HEK293 (cell line): ENCODE data around the gene SSBP3.

Experiments
- REST ChIP-seq: fragments of 450-650 bp; formaldehyde crosslinking; IDR thresholded peaks from 2 replicates; pipeline ENCODE4 v1.5.1; 2016; ENCODE audit warnings: missing biosample characterization, missing genetic modification characterization
- ZNF324 ChIP-seq: fragments of 450-650 bp; formaldehyde crosslinking; IDR thresholded peaks from 2 replicates; pipeline ENCODE4 v1.5.1; 2016; ENCODE audit warnings: missing biosample characterization, missing genetic modification characterization
- ZNF404 ChIP-seq: fragments of 450-650 bp; formaldehyde crosslinking; IDR thresholded peaks from 2 replicates; pipeline ENCODE4 v1.5.1; 2017; ENCODE audit warnings: missing biosample characterization, missing genetic modification characterization
- TF ChIP-seq, protein P1 (sequence below): fragments of 450-650 bp; formaldehyde crosslinking; IDR thresholded peaks from 2 replicates; pipeline ENCODE4 v1.5.1; 2016; ENCODE audit warnings: missing biosample characterization, missing genetic modification characterization

DNA sequence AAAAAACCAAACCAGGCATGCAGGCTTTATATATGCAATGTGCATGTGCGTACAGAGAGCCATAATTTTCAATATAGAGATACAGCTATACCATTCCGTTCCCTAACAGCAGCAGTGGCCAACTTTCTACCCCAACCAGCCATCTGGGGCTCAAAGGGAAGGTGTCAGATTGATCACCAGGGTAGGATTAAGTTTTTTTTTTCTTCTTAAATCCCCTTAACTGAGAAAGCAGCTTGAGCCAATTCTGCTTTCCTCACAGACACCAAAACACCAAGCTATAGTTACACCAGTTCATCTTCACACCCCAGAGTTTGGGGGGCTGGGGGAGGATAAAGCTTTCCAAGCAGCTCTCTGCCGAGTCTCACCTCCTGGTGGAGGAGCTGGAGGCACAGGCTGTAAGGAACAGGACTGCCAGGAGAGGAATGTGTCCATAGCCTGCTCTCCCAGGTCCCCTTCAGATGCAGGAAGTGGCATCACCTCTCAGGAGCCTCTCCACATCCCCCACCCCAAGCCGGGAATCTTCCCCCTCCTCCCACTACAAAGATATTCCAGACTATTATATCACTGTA is 87.9 kb downstream of the SSBP3 start:
- TF ChIP-seq, protein P1, sequence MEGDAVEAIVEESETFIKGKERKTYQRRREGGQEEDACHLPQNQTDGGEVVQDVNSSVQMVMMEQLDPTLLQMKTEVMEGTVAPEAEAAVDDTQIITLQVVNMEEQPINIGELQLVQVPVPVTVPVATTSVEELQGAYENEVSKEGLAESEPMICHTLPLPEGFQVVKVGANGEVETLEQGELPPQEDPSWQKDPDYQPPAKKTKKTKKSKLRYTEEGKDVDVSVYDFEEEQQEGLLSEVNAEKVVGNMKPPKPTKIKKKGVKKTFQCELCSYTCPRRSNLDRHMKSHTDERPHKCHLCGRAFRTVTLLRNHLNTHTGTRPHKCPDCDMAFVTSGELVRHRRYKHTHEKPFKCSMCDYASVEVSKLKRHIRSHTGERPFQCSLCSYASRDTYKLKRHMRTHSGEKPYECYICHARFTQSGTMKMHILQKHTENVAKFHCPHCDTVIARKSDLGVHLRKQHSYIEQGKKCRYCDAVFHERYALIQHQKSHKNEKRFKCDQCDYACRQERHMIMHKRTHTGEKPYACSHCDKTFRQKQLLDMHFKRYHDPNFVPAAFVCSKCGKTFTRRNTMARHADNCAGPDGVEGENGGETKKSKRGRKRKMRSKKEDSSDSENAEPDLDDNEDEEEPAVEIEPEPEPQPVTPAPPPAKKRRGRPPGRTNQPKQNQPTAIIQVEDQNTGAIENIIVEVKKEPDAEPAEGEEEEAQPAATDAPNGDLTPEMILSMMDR (tag by site-specific recombination): no peak
- TF ChIP-seq ZNF404 (tag by site-specific recombination) (no peak), ZNF324 (tag by site-specific recombination) (no peak), REST (no peak)
